ENCODE results near the gene TRAPPC1.

Gene TRAPPC1

GRCh38 chr17:7882629-7883028 is 49.1 kb downstream of the TRAPPC1 start:
- intact Hi-C loops (cut with DNase I) = no loop called here

DNA sequence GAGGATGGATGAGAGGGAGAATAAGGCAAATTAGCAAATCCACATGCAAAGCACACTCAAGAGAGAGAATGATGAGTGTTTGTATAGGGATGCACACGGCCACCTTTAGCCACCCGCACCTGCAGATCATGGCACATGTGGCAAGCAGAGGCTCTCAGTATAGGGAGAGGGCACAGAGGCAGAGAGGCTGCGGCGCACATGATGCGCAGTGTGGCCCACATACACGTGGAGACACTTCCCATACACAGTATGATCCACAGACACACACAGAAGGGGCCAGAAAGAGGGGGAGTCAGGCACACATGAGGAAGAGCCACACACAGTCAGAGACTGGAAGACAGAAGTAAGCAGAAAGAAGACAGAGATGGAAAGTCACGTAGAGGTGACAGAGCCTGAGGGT is 49.7 kb downstream of the TRAPPC1 start:
- intact Hi-C loops (cut with DNase I) = no loop called here

More at GRCh38 chr17:7882629-7883028, 49.1 kb downstream of the TRAPPC1 start:
- no peak for DNase-seq

DNA sequence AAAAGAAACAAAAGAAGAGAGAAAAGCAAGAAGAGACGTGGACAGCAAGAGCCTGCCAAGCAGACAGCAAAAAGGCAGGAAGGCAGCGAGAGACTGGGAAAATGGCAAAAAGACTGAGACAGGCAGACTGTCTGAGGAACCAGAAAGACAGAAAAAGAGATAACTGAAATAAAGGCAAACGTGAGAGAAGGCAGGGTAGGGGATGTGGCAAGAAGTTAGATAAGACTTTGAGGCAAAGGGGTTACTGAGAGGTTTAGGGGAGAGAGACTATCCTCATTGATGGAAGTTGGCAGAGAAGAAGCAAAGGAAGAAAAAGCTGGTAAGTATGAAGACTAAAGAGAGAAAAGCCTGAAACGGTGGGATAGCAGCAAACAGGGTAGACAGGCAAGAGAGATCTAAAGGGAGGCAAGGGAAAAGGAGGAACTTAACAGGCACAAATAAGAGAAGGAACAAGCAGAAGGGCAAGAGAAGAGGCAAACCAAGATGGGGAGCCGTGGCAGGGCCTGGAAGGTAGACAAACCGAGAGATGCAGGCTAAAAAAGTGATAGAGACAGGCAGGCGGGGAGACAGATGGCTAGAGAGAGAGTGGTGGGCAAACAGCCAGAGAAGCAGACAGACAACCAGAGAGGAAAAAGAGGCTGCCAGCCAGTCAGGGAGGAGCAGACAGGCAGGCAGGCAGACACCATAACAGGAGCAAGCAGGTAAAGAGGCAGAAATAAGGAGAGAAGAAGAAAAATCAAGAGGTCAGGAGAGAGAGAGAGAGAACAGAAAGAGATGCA is 50.3 kb downstream of the TRAPPC1 start:
- DNase-seq = peak in 8 of 10 donors; percentile 19 to 90 (median 52)
- intact Hi-C loops (cut with DNase I) = no loop called here

More for the DNA sequence above, 49.7 kb downstream of the TRAPPC1 start:
- DNase-seq = no peak
